T-cell (primary cell): ENCODE measurements around the gene PTX4. TPM values are rescaled to one million over a fixed set of nuclear protein-coding genes. Genes with fewer than 3 reads are reported as not detected.
"Not testable (repeated sequence)": the region's sequence is repeated elsewhere in the genome, so short reads cannot be mapped to it uniquely, and the experiment has no call there.

ENCODE experiments used
- ATAC-seq, 4 experiments: fragments of 200-7000 bp in 3 of 4; fragments of 150-1000 bp in 1 of 4; cut with Tn5 transposase; replicated peaks in 1 of 4; 1 replicate in 3 of 4; 2 replicates in 1 of 4; pipeline ENCODE4 v1.10.0; 2021; ENCODE audit warnings: moderate library complexity in 3 of 4, mild to moderate bottlenecking in 2 of 4, moderate number of reproducible peaks in 1 of 4
- CTCF ChIA-PET, 2 donors: fragments of 300-600 bp; sonication (Branson Sonifier 250); formaldehyde crosslinking; loops; one replicate each; lab custom pipeline; 2022; ENCODE audit warnings: antibody characterized with exemption in 2 of 2; lab: Charles Lee
- POLR2A ChIA-PET, 2 donors: fragments of 300-600 bp; sonication (Branson Sonifier 250); formaldehyde crosslinking; loops; one replicate each; lab custom pipeline; 2022; ENCODE audit warnings: antibody characterized with exemption in 2 of 2; lab: Charles Lee
- DNase-seq, 35 experiments: peaks; one replicate each; pipeline versions ENCODE4 v3.0.0 to v3.0.0-alpha.2; 2013 to 2023
- H3K27ac ChIP-seq: one replicate; pipeline ENCODE4 v1.5.1; 2013; ENCODE audit warnings: low read length
- H3K27me3 ChIP-seq, 2 experiments: replicated peaks in 1 of 2; 1 replicate in 1 of 2; 2 replicates in 1 of 2; pipeline versions ENCODE4 v1.6.1 to v1.7.0; 2013; ENCODE audit warnings: low read length in 1 of 2, mixed read lengths in 1 of 2; ENCODE audit not compliant: control insufficient read depth in 2 of 2, insufficient read depth in 2 of 2; ENCODE audit errors: extremely low read depth in 1 of 2
- H3K36me3 ChIP-seq, 2 donors: 1 replicate in 1 of 2; 2 replicates in 1 of 2; pipeline versions ENCODE4 v1.6.1 to v1.7.0; 2013; ENCODE audit warnings: low read length in 1 of 2; ENCODE audit not compliant: control insufficient read depth in 2 of 2, insufficient read depth in 1 of 2; ENCODE audit errors: extremely low read depth in 1 of 2
- H3K4me1 ChIP-seq, 2 experiments: 1 replicate in 1 of 2; 2 replicates in 1 of 2; pipeline versions ENCODE4 v1.6.1 to v1.7.0; 2013; ENCODE audit warnings: low read length in 2 of 2, mixed read lengths in 1 of 2; ENCODE audit not compliant: insufficient read depth in 2 of 2, control insufficient read depth in 1 of 2; ENCODE audit errors: extremely low read depth in 1 of 2
- H3K4me3 ChIP-seq, 2 donors: 1 replicate in 1 of 2; 2 replicates in 1 of 2; pipeline versions ENCODE4 v1.5.1 to v1.7.0; 2013; ENCODE audit warnings: mild to moderate bottlenecking in 2 of 2, low read length in 1 of 2, moderate library complexity in 1 of 2; ENCODE audit not compliant: control insufficient read depth in 1 of 2; ENCODE audit errors: extremely low read depth in 1 of 2
- H3K9me3 ChIP-seq: 2 replicates; pipeline ENCODE4 v1.7.0; 2013
- H3K27ac Mint-ChIP-seq, 2 donors: one replicate each; pipeline ENCODE4 v1.8.0; 2020 to 2021; ENCODE audit warnings: mild to moderate bottlenecking in 2 of 2, mixed read lengths in 2 of 2
- H3K27me3 Mint-ChIP-seq, 2 donors: one replicate each; pipeline ENCODE4 v1.8.0; 2021 to 2022; ENCODE audit warnings: mixed read lengths in 2 of 2
- H3K36me3 Mint-ChIP-seq: one replicate; pipeline ENCODE4 v1.8.0; 2021; ENCODE audit warnings: mixed read lengths
- H3K4me1 Mint-ChIP-seq, 3 donors: one replicate each; pipeline ENCODE4 v1.8.0; 2020 to 2022; ENCODE audit warnings: mixed read lengths in 3 of 3, mild to moderate bottlenecking in 1 of 3
- H3K4me3 Mint-ChIP-seq, 3 donors: one replicate each; pipeline ENCODE4 v1.8.0; 2020 to 2022; ENCODE audit warnings: mild to moderate bottlenecking in 3 of 3, mixed read lengths in 3 of 3, moderate library complexity in 3 of 3
- H3K9me3 Mint-ChIP-seq, 3 donors: one replicate each; pipeline ENCODE4 v1.8.0; 2020 to 2022; ENCODE audit warnings: mixed read lengths in 3 of 3
- WGBS: methylation state at CpG from one replicate; pipeline ENCODE4 v1.1.5; 2013; ENCODE audit warnings: missing lambda C conversion rate; ENCODE audit not compliant: insufficient coverage; 5-methylcytosine and 5-hydroxymethylcytosine counted together
- total RNA-seq, 35 experiments: library from RNA in 6 of 35; stranded (reverse) in 6 of 35; fragments of 120-200 nt in 1 of 35; gene quantifications; one replicate each; pipeline versions ENCODE4 v1.2.1 to v1.2.4 and lab custom pipeline; 2013 to 2026

The PTX4 gene
- total RNA-seq, 5 donors from 2014 or later (not counting 1 experiment from before 2014, with no cell fraction given): 0.26 TPM; not detected in 4

GRCh38 chr16:1478937-1479336, 9.8 kb downstream of the PTX4 start:
- H3K36me3 ChIP-seq, H3K9me3 Mint-ChIP-seq, H3K27ac ChIP-seq, CTCF ChIA-PET, H3K36me3 Mint-ChIP-seq, H3K4me3 ChIP-seq, ATAC-seq, DNase-seq, H3K9me3 ChIP-seq, H3K4me3 Mint-ChIP-seq, H3K27me3 Mint-ChIP-seq, POLR2A ChIA-PET: not testable (repeated sequence)
- Histone ChIP-seq H3K27me3 (peaks cover 0 to 12% of the 10 kb centered on the region in 2 experiments), H3K4me1 (peaks cover 4 to 14% of the 10 kb centered on the region in 2 experiments)
- peaks cover 0 to 13% (median 11%) of the 10 kb centered on the region in 3 donors for H3K4me1 Mint-ChIP-seq
- 100% methylated on average over 1 of the region's 9 CpGs for WGBS
- peak overlapping the region in 1 of 2 donors; percentile 40 for H3K27ac Mint-ChIP-seq

GRCh38 chr16:1477033-1477432, 11.7 kb downstream of the PTX4 start:
- H3K27ac Mint-ChIP-seq: no peak overlapping the region
- H3K4me3 Mint-ChIP-seq: peak overlapping the region in 1 of 3 donors; percentile 76
- ChIA-PET POLR2A (interaction anchor here in 1 of 2 donors (0.8 kb wide), 1 partner anchor 484 kb away, joined by 8 read pairs; no protein-coding TSS in a partner anchor), CTCF (no interaction called here)
- H3K27me3 Mint-ChIP-seq: no peaks in the 10 kb centered on the region
- H3K27me3 ChIP-seq: peaks cover 0 to 4% of the 10 kb centered on the region in 2 experiments
- no peaks in the 10 kb centered on the region for H3K36me3 ChIP-seq
- peaks cover 11 to 25% (median 19%) of the 10 kb centered on the region in 3 donors for H3K4me1 Mint-ChIP-seq
- H3K9me3 Mint-ChIP-seq: no peaks in the 10 kb centered on the region
- no peak overlapping the region for H3K27ac ChIP-seq
- H3K36me3 Mint-ChIP-seq: no peaks in the 10 kb centered on the region
- no peak for DNase-seq
- no peak overlapping the region for H3K4me3 ChIP-seq
- 95% methylated on average over 5 of the region's 10 CpGs for WGBS
- ATAC-seq: no peak
- peaks cover 6 to 19% of the 10 kb centered on the region in 2 experiments for H3K4me1 ChIP-seq
- no peaks in the 10 kb centered on the region for H3K9me3 ChIP-seq

GRCh38 chr16:1475552-1476114, 13.1 kb downstream of the PTX4 start:
- CTCF ChIA-PET: no interaction called here

GRCh38 chr16:1474796-1475551, 13.8 kb downstream of the PTX4 start, which contains the start of gene CLCN7:
Gene CLCN7 (minus strand): TSS chr16:1475028. CDS start chr16:1474974, 54 bp downstream.
- H3K36me3 Mint-ChIP-seq: no peaks in the 10 kb centered on the region
- ATAC-seq (peak; percentile 88 to 95 (median 94)), DNase-seq (peak; percentile 67 to 92 (median 80))
- H3K4me1 Mint-ChIP-seq: peaks cover 29 to 40% (median 38%) of the 10 kb centered on the region in 3 donors
- H3K9me3 ChIP-seq: no peaks in the 10 kb centered on the region
- WGBS: under 1% methylated on average over 98 of the region's 99 CpGs
- no peaks in the 10 kb centered on the region for H3K27me3 Mint-ChIP-seq
- no peaks in the 10 kb centered on the region for H3K27me3 ChIP-seq
- peak within 1 kb of the TSS; percentile 76 for H3K27ac ChIP-seq
- H3K4me3 ChIP-seq: peak within 1 kb of the TSS; percentile 61 to 74
- peaks cover 6 to 38% of the 10 kb centered on the region in 2 experiments for H3K4me1 ChIP-seq
- ChIA-PET CTCF (no interaction called here), POLR2A (no interaction called here)
- no peaks in the 10 kb centered on the region for H3K9me3 Mint-ChIP-seq
- H3K27ac Mint-ChIP-seq: peak within 1 kb of the TSS; percentile 86 to 87
- peak within 1 kb of the TSS; percentile 76 to 81 (median 77) for H3K4me3 Mint-ChIP-seq
- H3K36me3 ChIP-seq: no peaks in the 10 kb centered on the region

More at GRCh38 chr16:1475552-1476114, 13.1 kb downstream of the PTX4 start:
- DNase-seq (no peak), ATAC-seq (no peak)
- Mint-ChIP-seq H3K36me3 (no peaks in the 10 kb centered on the region), H3K27ac (peak overlapping the region; percentile 86 to 87), H3K27me3 (no peaks in the 10 kb centered on the region), H3K9me3 (no peaks in the 10 kb centered on the region), H3K4me1 (peaks cover 23 to 36% (median 33%) of the 10 kb centered on the region in 3 donors), H3K4me3 (peak overlapping the region; percentile 76 to 81 (median 77))
- 70% methylated on average over 11 of the region's 15 CpGs for WGBS
- Histone ChIP-seq H3K4me1 (peaks cover 6 to 32% of the 10 kb centered on the region in 2 experiments), H3K9me3 (no peaks in the 10 kb centered on the region), H3K27ac (peak overlapping the region; percentile 76), H3K4me3 (peak overlapping the region; percentile 61 to 74), H3K27me3 (no peaks in the 10 kb centered on the region), H3K36me3 (no peaks in the 10 kb centered on the region)
- POLR2A ChIA-PET: no interaction called here

GRCh38 chr16:1474082-1474795, 14.5 kb downstream of the PTX4 start:
- Histone ChIP-seq H3K36me3 (no peaks in the 10 kb centered on the region), H3K27me3 (no peaks in the 10 kb centered on the region), H3K4me1 (peaks cover 6 to 43% of the 10 kb centered on the region in 2 experiments), H3K27ac (no peak overlapping the region), H3K9me3 (no peaks in the 10 kb centered on the region), H3K4me3 (peak overlapping the region; percentile 61 to 67)
- Mint-ChIP-seq H3K36me3 (no peaks in the 10 kb centered on the region), H3K27ac (no peak overlapping the region), H3K27me3 (no peaks in the 10 kb centered on the region), H3K4me3 (peak overlapping the region; percentile 66 to 76 (median 74)), H3K4me1 (peaks cover 35 to 45% (median 42%) of the 10 kb centered on the region in 3 donors), H3K9me3 (no peaks in the 10 kb centered on the region)
- ChIA-PET CTCF (no interaction called here), POLR2A (no interaction called here)
- peak in 3 of 4 experiments; percentile 14 to 26 (median 17) for ATAC-seq
- DNase-seq: peak in 1 of 35 experiments; percentile 8
- 13% methylated on average over 57 of the region's 57 CpGs for whole genome bisulfite sequencing

- WGBS: 100% methylated on average over 2 of the region's 3 CpGs
- Mint-ChIP-seq H3K9me3 (no peaks in the 10 kb centered on the region), H3K36me3 (no peaks in the 10 kb centered on the region), H3K27me3 (no peaks in the 10 kb centered on the region), H3K4me1 (peaks cover 35 to 48% (median 44%) of the 10 kb centered on the region in 3 donors), H3K27ac (peak overlapping the region in 1 of 2 donors; percentile 72), H3K4me3 (peak overlapping the region; percentile 58 to 68 (median 68))
- CTCF ChIA-PET: no interaction called here
- no peaks in the 10 kb centered on the region for H3K36me3 ChIP-seq
- POLR2A ChIA-PET: interaction anchor here in 1 of 2 donors (0.7 kb wide), 1 partner anchor 32 kb away, joined by 3 read pairs; no protein-coding TSS in a partner anchor
- peaks cover 6 to 43% of the 10 kb centered on the region in 2 experiments for H3K4me1 ChIP-seq
- no peak overlapping the region for H3K27ac ChIP-seq
- H3K27me3 ChIP-seq: no peaks in the 10 kb centered on the region
- H3K9me3 ChIP-seq: no peaks in the 10 kb centered on the region
- DNase-seq (no peak), ATAC-seq (no peak)
- no peak overlapping the region for H3K4me3 ChIP-seq
Measured at GRCh38 chr16:1472974-1473373, 15.8 kb downstream of the PTX4 start.
